Adipocyte (in vitro differentiated cells): ENCODE results near the gene PSMB9.
A peak's percentile ranks its signal among the peaks of the same experiment; 100 is the strongest.
"Not testable (repeated sequence)": the region's sequence is repeated elsewhere in the genome, so short reads cannot be mapped to it uniquely, and the experiment has no call there.

Experiments used
- DNase-seq: peaks from one replicate; pipeline ENCODE4 v3.0.0-alpha.2; 2015; ENCODE audit warnings: low read depth
- H3K27me3 ChIP-seq: replicated peaks from 2 replicates; pipeline ENCODE4 v1.7.0; 2013; ENCODE audit warnings: mild to moderate bottlenecking, low read length, moderate library complexity; ENCODE audit not compliant: control insufficient read depth, insufficient read depth
- H3K36me3 ChIP-seq: 2 replicates; pipeline ENCODE4 v1.7.0; 2013; ENCODE audit warnings: low read length, mild to moderate bottlenecking, moderate library complexity; ENCODE audit not compliant: control insufficient read depth, insufficient read depth, severe bottlenecking
- H3K4me1 ChIP-seq: 2 replicates; pipeline ENCODE4 v1.7.0; 2013; ENCODE audit warnings: mild to moderate bottlenecking, low read length, moderate library complexity; ENCODE audit not compliant: control insufficient read depth, insufficient read depth
- H3K4me3 ChIP-seq: 2 replicates; pipeline ENCODE4 v1.7.0; 2013; ENCODE audit warnings: mild to moderate bottlenecking, low read length, moderate library complexity
- H3K9ac ChIP-seq: 2 replicates; pipeline ENCODE4 v1.7.0; 2013; ENCODE audit warnings: mild to moderate bottlenecking, low read length, moderate library complexity
- H3K9me3 ChIP-seq: 2 replicates; pipeline ENCODE4 v1.7.0; 2013; ENCODE audit warnings: mild to moderate bottlenecking, low read length, moderate library complexity; ENCODE audit not compliant: control insufficient read depth

PSMB9 gene

GRCh38 chr6:32867022-32867477 lies 13.1 kb downstream of the PSMB9 start:
- Histone ChIP-seq H3K4me1 (no peaks in the 10 kb centered on the region), H3K9me3 (no peaks in the 10 kb centered on the region), H3K27me3 (no peaks in the 10 kb centered on the region), H3K9ac (no peak overlapping the region), H3K36me3 (no peaks in the 10 kb centered on the region), H3K4me3 (no peak overlapping the region)
- no peak for DNase-seq

GRCh38 chr6:32867554-32868256 lies 13.7 kb downstream of the PSMB9 start:
- no peaks in the 10 kb centered on the region for H3K27me3 ChIP-seq
- no peaks in the 10 kb centered on the region for H3K9me3 ChIP-seq
- H3K9ac ChIP-seq: no peak overlapping the region
- H3K4me1 ChIP-seq: no peaks in the 10 kb centered on the region
- no peak overlapping the region for H3K4me3 ChIP-seq
- DNase-seq: no peak
- H3K36me3 ChIP-seq: no peaks in the 10 kb centered on the region

GRCh38 chr6:32868257-32868788 lies 14.3 kb downstream of the PSMB9 start:
- H3K27me3 ChIP-seq: no peaks in the 10 kb centered on the region
- no peak overlapping the region for H3K4me3 ChIP-seq
- H3K4me1 ChIP-seq: no peaks in the 10 kb centered on the region
- no peak overlapping the region for H3K9ac ChIP-seq
- H3K36me3 ChIP-seq: no peaks in the 10 kb centered on the region
- DNase-seq: peak; percentile 93
- H3K9me3 ChIP-seq: no peaks in the 10 kb centered on the region

- H3K9ac ChIP-seq, H3K27me3 ChIP-seq, DNase-seq, H3K9me3 ChIP-seq, H3K36me3 ChIP-seq, H3K4me1 ChIP-seq, H3K4me3 ChIP-seq: not testable (repeated sequence)
Observed at GRCh38 chr6:32873947-32874346, 20.0 kb downstream of the PSMB9 start.

- Histone ChIP-seq H3K9ac (no peak overlapping the region), H3K27me3 (no peaks in the 10 kb centered on the region), H3K4me1 (no peaks in the 10 kb centered on the region), H3K4me3 (no peak overlapping the region), H3K9me3 (no peaks in the 10 kb centered on the region), H3K36me3 (no peaks in the 10 kb centered on the region)
- DNase-seq: no peak
Observed at GRCh38 chr6:32876603-32877002, 22.6 kb downstream of the PSMB9 start.

GRCh38 chr6:32879691-32880090 lies 25.7 kb downstream of the PSMB9 start:
- DNase-seq: no peak
- no peak overlapping the region for H3K9ac ChIP-seq
- H3K27me3 ChIP-seq: no peaks in the 10 kb centered on the region
- H3K36me3 ChIP-seq: no peaks in the 10 kb centered on the region
- H3K4me1 ChIP-seq: peaks cover 24% of the 10 kb centered on the region
- no peak overlapping the region for H3K4me3 ChIP-seq
- H3K9me3 ChIP-seq: no peaks in the 10 kb centered on the region

- not testable (repeated sequence) for H3K4me3 ChIP-seq, H3K27me3 ChIP-seq, H3K9me3 ChIP-seq, H3K9ac ChIP-seq, H3K36me3 ChIP-seq, DNase-seq
- H3K4me1 ChIP-seq: peaks cover 32% of the 10 kb centered on the region
Observed at GRCh38 chr6:32880962-32881361, 27.0 kb downstream of the PSMB9 start.

- no peak overlapping the region for H3K4me3 ChIP-seq
- no peaks in the 10 kb centered on the region for H3K27me3 ChIP-seq
- H3K9ac ChIP-seq: no peak overlapping the region
- H3K36me3 ChIP-seq: no peaks in the 10 kb centered on the region
- peak; percentile 19 for DNase-seq
- peaks cover 50% of the 10 kb centered on the region for H3K4me1 ChIP-seq
- no peaks in the 10 kb centered on the region for H3K9me3 ChIP-seq
Observed at GRCh38 chr6:32882879-32883250, 28.9 kb downstream of the PSMB9 start.

- Histone ChIP-seq H3K4me1 (peaks cover 50% of the 10 kb centered on the region), H3K4me3 (peak overlapping the region; percentile 52), H3K9me3 (no peaks in the 10 kb centered on the region), H3K27me3 (no peaks in the 10 kb centered on the region), H3K9ac (peak overlapping the region; percentile 61), H3K36me3 (no peaks in the 10 kb centered on the region)
- DNase-seq: peak; percentile 75
Observed at GRCh38 chr6:32883789-32884188, 29.8 kb downstream of the PSMB9 start.

GRCh38 chr6:32885698-32886286 lies 31.8 kb downstream of the PSMB9 start:
- Histone ChIP-seq H3K9me3 (no peaks in the 10 kb centered on the region), H3K36me3 (no peaks in the 10 kb centered on the region), H3K4me3 (no peak overlapping the region), H3K27me3 (no peaks in the 10 kb centered on the region), H3K9ac (peak overlapping the region; percentile 7), H3K4me1 (peaks cover 50% of the 10 kb centered on the region)
- DNase-seq: peak; percentile 94

- Histone ChIP-seq H3K9ac (peak overlapping the region; percentile 11), H3K4me3 (peak overlapping the region; percentile 31), H3K9me3 (no peaks in the 10 kb centered on the region), H3K36me3 (no peaks in the 10 kb centered on the region), H3K27me3 (no peaks in the 10 kb centered on the region), H3K4me1 (peaks cover 50% of the 10 kb centered on the region)
- DNase-seq: peak; percentile 77
Observed at GRCh38 chr6:32886681-32887383, 32.8 kb downstream of the PSMB9 start.
